Glomerular endothelial cell (primary cell): ENCODE measurements around the gene RAB36. TPM values are rescaled to one million over a fixed set of nuclear protein-coding genes. Genes with fewer than 3 reads are reported as not detected.

Experiments
- DNase-seq: peaks from one replicate; pipeline ENCODE4 v3.0.0-alpha.2; 2011; ENCODE audit warnings: low read depth, low spot score; ENCODE audit errors: extremely low read depth
- total RNA-seq: library from RNA; depleted of rRNA; stranded (reverse); fragments of >200 nt; gene quantifications from 2 replicates; pipeline ENCODE4 v1.2.3, GENCODE V29; 2015

The RAB36 gene
- total RNA-seq, 1 donor from 2014 or later = 3.5 TPM

DNA sequence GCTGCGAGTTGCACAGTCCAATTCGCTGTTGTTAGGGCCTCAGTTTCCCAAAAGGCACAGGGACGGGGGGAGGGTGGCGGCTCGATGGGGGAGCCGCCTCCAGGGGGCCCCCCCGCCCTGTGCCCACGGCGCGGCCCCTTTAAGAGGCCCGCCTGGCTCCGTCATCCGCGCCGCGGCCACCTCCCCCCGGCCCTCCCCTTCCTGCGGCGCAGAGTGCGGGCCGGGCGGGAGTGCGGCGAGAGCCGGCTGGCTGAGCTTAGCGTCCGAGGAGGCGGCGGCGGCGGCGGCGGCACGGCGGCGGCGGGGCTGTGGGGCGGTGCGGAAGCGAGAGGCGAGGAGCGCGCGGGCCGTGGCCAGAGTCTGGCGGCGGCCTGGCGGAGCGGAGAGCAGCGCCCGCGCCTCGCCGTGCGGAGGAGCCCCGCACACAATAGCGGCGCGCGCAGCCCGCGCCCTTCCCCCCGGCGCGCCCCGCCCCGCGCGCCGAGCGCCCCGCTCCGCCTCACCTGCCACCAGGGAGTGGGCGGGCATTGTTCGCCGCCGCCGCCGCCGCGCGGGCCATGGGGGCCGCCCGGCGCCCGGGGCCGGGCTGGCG, 35.1 kb downstream of the RAB36 start, which contains the start of gene BCR:
BCR (plus strand) TSS at position 209 of the 592 bp plus-strand sequence. CDS start 452 bp downstream, outside the sequence.
- DNase-seq = no peak

- no peak for DNase-seq
Measured at GRCh38 chr22:23180893-23181720, 35.8 kb downstream of the RAB36 start.

- no peak for DNase-seq
Measured at GRCh38 chr22:23181721-23182308, 36.5 kb downstream of the RAB36 start.

DNA sequence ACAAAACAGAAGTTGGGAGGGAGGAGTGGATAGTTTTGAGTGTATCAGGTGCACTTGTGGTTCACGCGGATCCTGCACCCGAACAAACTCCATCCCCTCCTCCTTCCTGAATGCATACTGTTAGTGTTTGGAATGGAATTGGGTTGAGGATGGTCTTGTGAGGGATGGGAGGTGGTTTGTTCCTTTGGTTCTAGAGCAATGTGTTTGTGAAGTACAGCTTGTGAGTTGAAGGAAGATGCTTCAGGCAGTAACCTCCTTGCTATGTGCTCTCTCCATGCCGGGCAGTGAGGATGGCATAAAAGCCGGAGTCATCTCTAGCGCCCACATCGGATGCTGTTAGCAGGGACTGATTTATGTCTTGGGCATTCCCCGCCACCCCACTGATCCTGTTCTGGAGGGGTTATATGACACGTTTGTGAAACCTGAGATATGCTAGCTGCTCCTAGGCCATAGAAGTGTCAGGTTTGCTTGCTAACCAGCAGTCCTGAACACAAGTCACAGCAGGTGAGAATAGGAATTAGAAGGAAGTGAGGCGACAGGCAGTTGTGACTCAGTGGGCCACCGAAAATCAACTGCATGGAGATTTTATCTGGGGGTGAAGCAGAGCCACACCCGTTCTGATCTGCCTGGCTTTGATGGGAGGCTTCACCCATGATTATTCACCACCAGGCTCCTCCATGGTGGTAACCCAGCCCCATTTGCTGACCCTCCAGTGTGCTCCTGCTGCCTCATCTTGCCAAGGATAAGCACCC, 37.2 kb downstream of the RAB36 start:
- no peak for DNase-seq

DNA sequence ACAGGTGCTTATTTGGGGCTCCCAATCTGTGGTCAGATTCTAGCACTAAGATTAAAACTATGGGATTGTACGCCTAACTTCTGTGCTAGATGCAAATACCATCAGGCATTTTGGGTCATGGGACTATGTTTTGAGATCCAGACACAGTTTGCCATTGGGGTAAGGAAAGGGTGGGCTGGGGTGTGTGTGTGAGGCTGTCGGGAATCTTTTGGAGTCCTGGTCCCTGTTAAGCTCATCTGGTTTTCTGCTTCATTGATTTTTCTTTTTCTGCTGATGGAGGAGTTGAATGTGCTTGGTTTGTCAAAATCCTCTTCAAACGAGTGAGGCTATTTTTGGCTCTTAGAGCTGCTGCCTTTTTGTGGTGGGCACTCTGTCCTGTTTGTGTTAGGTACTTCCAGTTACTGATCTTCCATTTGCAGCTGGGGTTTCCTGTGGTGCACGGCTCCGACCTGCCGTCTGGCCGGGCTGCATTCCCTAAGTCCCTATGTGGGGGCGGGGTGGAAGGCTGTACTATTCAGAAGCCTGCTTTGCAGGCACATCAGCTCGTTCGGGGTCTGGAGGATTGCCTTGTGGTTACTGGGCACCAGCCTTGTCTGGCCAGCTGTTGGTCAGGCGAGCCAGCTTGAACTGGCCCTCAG, 37.9 kb downstream of the RAB36 start:
- no peak for DNase-seq

GRCh38 chr22:23184100-23184763, 39.0 kb downstream of the RAB36 start:
- no peak for DNase-seq

DNA sequence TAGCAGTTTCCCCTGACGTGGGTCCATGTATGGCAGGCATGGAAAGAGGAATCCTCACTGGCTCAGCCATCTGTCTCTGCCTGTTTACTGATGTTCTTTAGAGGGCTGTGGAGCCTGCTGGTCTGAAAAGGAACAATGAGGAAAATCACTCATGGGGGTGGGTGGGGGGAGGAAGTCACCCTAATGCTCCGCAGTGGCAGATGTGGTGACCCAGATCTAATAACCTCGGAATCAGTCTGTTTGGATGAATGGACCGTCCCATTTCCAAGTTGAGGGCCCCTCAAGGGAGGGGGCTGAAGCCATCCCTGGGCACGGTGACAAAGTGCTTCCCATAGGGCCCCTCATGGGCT, 39.5 kb downstream of the RAB36 start:
- DNase-seq = no peak

DNA sequence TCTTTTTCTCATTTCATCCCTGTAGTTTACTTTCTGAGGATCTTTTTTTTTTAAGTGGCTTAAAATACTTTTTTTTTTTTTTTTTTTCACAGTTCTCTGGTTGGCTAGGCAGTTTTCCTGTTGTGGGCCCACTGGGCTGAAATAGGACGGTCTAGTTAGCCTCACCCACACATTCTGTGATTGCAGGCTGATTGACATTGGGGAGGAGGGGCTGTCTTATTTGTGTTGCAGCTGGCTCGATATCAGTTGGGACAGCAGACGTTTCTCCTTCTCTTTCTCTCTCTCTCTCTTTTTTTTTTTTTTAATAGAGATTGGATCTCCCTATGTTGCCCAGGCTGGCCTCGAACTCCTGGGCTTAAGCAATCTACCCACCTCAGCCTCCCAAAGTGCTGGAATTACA, 41.9 kb downstream of the RAB36 start:
- DNase-seq = no peak

DNA sequence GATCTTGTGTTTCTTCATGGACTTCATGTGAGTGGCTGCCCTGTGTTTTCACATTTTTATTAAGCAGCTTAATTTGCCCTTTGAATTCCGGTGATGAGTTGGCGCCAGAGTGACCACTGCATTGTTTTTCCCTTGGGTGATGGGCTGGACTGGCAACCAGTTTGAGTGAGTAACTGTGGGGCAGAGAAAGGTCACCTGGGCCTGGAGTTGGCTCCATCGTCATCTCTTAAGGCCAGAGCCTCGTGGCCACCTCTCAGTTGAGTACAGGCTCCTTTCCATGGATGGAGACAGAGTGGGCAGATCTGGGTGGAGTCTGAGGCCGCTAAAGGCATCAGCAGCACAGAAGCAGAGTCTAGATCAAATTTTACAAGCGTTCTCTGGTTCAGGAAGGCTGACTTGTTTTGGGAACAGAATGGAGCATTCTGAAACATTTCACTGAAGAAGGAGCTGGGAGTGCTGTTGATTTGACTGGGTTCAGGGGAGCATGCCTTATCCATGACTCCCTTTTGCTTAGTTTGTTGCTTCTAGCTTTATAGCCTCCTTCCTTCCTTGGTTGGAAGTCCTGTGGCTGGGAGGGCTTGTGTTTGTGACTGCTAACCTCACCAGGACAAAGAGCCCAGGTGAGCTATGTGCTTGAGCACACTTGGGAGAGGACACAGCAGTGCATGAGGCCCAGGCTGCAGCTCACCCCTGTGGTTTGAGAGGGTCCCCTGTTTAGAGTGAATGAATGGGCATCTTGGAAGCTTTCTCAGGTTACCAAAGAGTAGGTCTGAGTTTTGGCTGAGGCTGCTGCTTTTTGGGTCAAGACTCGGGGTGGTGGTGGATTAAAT, 42.8 kb downstream of the RAB36 start:
- no peak for DNase-seq

- no peak for DNase-seq
Measured at GRCh38 chr22:23190526-23190925, 45.2 kb downstream of the RAB36 start.

DNA sequence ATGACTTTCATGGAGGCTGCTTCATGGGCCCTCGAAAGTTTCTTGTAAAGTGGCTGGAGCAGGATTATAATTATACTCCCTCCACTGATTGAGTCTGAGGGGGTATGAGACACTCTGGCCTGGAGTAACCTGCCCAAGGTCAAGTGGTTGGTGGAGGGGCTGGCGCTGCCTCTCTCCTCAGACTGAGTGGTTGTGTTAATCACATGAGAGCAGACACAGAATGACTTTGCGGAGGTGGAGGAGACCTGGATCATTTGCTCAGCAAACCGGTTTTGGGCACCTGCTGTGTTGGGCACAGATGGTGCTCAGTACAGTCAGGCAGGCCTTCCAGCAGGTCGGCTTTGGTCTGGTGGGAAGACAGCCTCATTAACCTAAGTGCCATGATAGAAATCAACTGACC, 46.9 kb downstream of the RAB36 start:
- no peak for DNase-seq

GRCh38 chr22:23192558-23192957, 47.3 kb downstream of the RAB36 start:
- no peak for DNase-seq

GRCh38 chr22:23193196-23193827, 48.0 kb downstream of the RAB36 start:
- DNase-seq = no peak

- DNase-seq = no peak
Measured at GRCh38 chr22:23193882-23194281, 48.6 kb downstream of the RAB36 start.

DNA sequence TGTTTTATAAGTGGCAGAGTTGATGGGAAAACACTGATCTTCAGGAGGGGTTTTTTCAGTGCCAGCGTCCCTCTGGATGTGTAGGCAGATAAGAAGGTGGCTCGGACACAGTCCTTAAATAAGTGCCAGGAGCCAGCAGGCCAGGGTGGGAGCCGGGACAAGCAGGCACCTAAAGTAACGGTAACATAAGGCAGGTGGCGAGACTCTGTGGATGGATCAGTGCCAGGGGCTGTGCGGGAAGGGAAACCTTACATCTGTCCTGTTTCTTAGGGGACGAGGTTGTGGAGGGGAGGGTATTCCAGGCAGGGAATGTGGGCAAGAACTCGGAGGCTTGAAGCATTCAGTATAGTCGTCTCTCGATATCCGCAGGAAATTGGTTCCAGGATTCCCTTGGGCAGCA, 50.9 kb downstream of the RAB36 start:
- no peak for DNase-seq

DNA sequence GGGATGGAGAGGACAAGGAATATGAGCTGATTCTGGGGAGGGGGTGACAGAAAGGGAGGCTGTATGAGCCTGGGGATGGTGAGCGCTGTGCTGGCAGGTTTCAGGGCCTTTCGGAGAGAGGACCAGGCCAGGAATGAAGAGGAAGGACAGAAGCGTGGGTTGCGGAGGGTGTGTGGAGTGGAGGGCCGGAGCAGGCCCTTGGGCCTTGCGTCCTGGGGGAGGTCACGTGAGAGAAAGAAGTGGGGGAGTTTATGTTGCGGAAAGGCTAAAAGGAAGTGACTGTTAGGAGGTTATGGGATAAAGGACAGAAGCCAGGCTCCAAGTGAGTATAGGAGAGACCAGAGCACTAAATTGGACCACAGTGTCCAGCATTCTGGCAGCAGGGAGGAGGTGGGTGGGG, 52.6 kb downstream of the RAB36 start:
- DNase-seq = no peak

DNA sequence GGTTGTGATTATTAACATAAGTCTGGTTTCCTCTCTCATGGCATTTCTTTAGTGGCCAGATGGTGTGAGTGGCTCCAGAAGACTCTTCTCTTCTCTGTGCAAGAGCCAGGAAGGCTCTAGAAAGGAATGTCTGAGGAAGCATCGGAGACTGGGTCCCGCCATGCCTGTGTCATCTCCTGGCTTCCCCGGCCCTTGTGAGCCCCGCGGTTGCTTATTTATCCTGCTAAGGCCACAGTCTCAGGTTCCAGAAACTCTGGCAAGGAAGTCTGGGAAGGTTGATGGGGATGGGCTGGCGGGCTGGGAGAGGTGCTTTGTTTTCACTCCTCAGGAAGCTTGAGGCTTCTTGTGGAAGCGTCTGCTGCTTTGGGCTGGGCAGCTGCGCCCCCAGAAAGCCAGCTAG, 53.9 kb downstream of the RAB36 start:
- DNase-seq = no peak

GRCh38 chr22:23200898-23201297, 55.6 kb downstream of the RAB36 start:
- DNase-seq = no peak
